Lower leg skin (tissue), 3 donors: ENCODE data around the gene ATP1B1.

Experiments
- POLR2A ChIP-seq, 2 donors: fragments of 450-650 bp; IDR thresholded peaks; one replicate each; pipeline ENCODE4 v1.6.1; 2016 to 2017; ENCODE audit warnings: antibody characterized with exemption in 2 of 2, mild to moderate bottlenecking in 1 of 2, moderate library complexity in 1 of 2
- TF ChIP-seq, protein P1 (sequence below), 3 donors: fragments of 450-650 bp; IDR thresholded peaks; one replicate each; pipeline ENCODE4 v1.5.1; 2016; ENCODE audit warnings: antibody characterized with exemption in 3 of 3, mild to moderate bottlenecking in 3 of 3, moderate library complexity in 2 of 3

DNA sequence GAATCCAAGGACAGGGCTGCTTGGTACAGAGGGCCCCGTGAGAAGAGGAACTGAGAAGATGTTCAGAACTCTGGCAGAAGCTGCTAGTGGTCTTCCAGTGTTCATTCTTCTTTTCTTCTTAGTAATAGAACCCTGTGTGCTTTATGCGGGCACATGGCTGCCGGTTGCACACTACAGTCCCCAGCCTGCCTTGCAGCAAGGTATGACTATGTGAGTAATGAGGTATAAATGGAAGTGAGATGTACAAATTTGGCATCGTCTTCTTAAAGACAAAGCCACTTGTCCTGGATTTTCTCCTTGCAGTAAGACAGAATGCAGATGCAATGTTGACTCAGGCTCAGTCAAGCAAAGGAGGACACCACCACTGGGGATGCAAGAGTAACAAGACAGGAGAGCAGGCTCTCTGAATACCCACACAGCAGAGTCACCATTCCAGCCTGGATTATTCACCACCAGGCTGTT is 15.0 kb upstream of the ATP1B1 start:
- TF ChIP-seq, protein P1, sequence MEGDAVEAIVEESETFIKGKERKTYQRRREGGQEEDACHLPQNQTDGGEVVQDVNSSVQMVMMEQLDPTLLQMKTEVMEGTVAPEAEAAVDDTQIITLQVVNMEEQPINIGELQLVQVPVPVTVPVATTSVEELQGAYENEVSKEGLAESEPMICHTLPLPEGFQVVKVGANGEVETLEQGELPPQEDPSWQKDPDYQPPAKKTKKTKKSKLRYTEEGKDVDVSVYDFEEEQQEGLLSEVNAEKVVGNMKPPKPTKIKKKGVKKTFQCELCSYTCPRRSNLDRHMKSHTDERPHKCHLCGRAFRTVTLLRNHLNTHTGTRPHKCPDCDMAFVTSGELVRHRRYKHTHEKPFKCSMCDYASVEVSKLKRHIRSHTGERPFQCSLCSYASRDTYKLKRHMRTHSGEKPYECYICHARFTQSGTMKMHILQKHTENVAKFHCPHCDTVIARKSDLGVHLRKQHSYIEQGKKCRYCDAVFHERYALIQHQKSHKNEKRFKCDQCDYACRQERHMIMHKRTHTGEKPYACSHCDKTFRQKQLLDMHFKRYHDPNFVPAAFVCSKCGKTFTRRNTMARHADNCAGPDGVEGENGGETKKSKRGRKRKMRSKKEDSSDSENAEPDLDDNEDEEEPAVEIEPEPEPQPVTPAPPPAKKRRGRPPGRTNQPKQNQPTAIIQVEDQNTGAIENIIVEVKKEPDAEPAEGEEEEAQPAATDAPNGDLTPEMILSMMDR (IDR thresholded peaks at IDR 0.05): no peak
- TF ChIP-seq POLR2A (IDR thresholded peaks at IDR 0.05): no peak
